ENCODE data around the gene PXYLP1.

PXYLP1 gene

DNA sequence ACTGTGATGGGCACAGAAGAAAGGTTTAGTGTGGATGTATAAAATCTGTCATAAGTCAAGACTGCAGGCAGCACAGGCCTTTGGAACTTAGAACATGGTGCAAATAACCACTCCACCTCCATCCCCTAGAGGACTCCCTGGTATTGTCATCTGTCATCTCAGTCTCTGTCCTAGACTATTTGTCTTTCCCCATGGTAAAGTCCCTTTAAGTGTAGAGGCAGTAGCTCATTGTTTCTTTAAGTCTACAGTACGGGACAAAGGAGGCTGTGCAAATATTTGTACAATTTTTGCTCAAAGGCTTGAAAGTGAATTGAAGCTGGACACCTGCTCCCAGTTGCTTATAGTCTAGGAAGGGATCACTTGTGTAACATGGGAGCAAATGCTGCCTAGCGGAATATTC is 3.2 kb upstream of the PXYLP1 start:
- TF ChIP-seq, protein P1, sequence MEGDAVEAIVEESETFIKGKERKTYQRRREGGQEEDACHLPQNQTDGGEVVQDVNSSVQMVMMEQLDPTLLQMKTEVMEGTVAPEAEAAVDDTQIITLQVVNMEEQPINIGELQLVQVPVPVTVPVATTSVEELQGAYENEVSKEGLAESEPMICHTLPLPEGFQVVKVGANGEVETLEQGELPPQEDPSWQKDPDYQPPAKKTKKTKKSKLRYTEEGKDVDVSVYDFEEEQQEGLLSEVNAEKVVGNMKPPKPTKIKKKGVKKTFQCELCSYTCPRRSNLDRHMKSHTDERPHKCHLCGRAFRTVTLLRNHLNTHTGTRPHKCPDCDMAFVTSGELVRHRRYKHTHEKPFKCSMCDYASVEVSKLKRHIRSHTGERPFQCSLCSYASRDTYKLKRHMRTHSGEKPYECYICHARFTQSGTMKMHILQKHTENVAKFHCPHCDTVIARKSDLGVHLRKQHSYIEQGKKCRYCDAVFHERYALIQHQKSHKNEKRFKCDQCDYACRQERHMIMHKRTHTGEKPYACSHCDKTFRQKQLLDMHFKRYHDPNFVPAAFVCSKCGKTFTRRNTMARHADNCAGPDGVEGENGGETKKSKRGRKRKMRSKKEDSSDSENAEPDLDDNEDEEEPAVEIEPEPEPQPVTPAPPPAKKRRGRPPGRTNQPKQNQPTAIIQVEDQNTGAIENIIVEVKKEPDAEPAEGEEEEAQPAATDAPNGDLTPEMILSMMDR (IDR thresholded peaks at IDR 0.05; ENCODE audit: insufficient read depth, low read depth, low read length, missing control alignments) = no peak
- no peak for DNase-seq (ENCODE audit: low read depth)
- H3K4me3 ChIP-seq (ENCODE audit: low read length) = no peak overlapping the region

DNA sequence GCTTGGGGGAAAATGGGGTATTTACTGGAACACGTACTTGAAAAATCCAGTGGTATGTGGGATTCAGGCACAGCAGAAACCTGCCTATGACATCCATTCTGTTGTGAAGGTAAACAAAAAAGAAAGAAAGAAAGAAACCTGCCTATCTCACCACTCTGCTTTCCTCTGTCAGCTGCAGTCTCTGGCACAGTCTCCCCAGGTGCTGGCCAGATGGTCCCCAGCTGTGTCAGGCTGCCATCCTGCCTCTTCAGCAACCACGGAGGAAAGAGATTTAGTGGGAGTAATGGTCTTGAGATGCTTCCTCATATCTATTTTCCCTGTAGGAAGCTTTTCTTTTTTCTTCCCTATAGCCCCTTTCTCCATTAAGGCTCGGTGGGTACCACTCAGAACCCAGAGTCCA is 2.5 kb upstream of the PXYLP1 start:
- TF ChIP-seq, protein P1 (IDR thresholded peaks at IDR 0.05; ENCODE audit: insufficient read depth, low read depth, low read length, missing control alignments) = no peak
- DNase-seq (ENCODE audit: low read depth) = no peak
- H3K4me3 ChIP-seq (ENCODE audit: low read length) = no peak overlapping the region

DNA sequence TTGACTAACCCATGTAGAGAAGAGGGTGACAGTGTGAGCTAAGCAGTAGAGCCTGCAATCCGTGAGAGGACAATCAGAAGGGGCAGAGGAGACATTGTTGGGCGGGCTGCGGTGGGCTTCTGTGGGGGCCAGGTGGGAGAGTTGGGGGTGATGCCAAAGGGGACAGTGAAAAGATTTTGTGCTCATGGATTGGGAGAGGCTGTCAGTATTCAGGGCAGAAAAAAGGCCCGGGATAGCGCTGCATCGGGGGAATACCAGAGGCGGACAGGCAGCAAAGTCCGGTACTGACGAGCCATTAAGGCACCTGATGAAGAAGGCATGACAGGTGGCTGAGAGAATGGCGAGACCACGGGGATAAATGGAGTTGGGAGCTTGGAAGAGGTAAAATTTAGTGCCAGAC is 1.3 kb upstream of the PXYLP1 start:
- DNase-seq (ENCODE audit: low read depth) = no peak
- no peak overlapping the region for H3K4me3 ChIP-seq (ENCODE audit: low read length)
- TF ChIP-seq, protein P1 (IDR thresholded peaks at IDR 0.05; ENCODE audit: insufficient read depth, low read depth, low read length, missing control alignments) = no peak

DNA sequence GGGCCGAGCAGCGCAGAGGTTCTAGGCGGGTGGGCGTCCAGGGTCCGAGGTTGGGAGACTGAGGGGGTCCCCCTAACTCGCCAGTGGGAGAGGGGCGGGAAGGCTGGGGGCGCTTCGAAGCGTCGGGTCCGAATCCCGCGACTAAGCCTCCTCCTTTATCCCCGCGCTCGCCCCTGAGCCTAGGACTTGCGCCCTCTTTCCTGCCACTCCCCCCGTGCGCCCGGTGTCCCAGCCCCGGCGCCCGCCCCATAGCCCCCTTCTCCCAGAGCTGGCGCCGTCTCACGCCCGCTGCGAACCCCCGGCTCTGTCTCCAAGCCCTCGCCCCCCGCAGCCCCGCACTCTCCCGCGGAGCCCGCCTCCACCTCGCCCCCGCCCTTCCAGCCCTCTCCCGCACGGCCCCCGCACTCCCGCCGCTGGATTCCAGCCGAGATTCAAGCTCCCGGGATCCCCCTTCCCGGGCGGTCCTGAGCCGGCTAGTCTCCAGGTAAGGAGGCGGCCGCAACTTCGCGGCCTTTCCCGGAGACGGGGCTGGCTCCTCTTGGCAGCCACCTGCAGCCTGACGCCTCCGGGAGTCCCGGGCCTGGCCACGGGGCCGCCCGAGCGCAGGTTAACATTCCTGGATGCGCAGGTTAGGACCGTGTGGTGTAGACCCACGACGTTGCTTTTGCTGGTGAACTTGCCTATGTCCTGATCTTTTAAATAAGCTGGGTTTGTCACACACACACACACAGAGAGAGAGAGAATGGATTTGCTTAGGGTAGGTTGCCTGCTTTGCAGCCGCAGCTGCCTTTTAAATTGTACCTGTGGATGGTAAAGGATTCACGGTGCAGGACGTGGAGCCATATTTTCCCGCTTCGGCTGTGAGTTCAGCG is 563 bp downstream of the PXYLP1 start:
- H3K4me3 ChIP-seq (ENCODE audit: low read length) = peak overlapping the region; percentile 60
- TF ChIP-seq, protein P1 (IDR thresholded peaks at IDR 0.05; ENCODE audit: insufficient read depth, low read depth, low read length, missing control alignments) = no peak
- DNase-seq (ENCODE audit: low read depth) = peak; percentile 56

DNA sequence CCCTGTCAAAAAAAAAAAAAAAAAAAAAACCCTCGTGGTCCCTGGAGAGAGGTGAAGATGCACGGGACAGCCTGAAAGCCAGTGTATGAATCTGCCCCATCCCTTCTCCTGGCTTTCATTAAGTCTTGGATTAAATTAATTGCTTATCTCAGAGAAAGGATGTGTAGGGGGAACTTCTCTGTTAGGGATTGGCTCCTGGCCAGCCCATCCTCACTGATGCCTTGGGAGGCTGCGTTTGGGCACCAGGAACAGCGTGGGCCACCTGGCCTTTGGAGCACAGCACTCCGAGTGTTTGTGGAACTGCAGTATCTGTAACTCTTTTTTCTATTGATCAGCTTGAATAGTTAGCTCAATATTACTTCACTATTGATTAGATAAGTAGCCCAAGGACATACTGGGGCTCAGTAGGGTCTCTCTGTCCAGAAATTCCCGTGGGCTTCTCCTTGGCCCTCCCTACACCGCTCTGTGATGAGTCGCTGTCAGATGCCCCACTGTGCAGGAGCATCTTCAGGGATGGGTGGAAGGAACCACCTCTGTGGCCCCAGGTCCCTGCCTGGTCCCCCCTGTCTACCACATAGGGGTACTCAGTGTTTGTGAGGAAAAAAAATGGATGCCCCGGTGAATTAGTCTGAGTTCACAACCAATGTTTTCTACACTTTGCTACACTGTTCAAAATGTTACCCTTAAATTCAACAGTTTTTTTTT is 2.0 kb downstream of the PXYLP1 start:
- DNase-seq (ENCODE audit: low read depth) = no peak
- no peak overlapping the region for H3K4me3 ChIP-seq (ENCODE audit: low read length)
- TF ChIP-seq, protein P1 (IDR thresholded peaks at IDR 0.05; ENCODE audit: insufficient read depth, low read depth, low read length, missing control alignments) = no peak

DNA sequence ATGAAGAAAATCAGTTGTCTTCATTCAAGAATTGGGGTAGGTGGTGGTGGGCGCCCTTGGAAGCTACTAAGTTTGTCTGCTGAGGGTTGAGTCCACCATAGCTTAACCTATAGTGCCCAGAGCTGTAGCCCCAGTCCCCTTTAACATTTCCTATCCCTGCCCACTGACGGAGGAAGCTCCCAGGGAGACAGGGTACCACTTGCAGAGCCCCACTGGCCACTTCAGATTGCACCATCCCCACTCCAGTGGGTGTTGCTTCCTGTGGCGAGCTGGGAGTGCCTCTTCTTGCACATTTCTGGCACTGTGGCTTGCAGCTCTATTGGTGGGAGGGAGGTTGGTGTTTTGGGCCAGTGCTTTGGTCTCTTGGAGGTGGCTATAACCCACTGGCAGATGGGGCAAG is 2.7 kb downstream of the PXYLP1 start:
- no peak for DNase-seq (ENCODE audit: low read depth)
- TF ChIP-seq, protein P1 (IDR thresholded peaks at IDR 0.05; ENCODE audit: insufficient read depth, low read depth, low read length, missing control alignments) = no peak
- no peak overlapping the region for H3K4me3 ChIP-seq (ENCODE audit: low read length)
